Myocyte (in vitro differentiated cells): ENCODE measurements around the gene SLC25A6. TPM values are rescaled to one million over a fixed set of nuclear protein-coding genes. Genes with fewer than 3 reads are reported as not detected.
"Not testable (repeated sequence)": the region's sequence is repeated elsewhere in the genome, so short reads cannot be mapped to it uniquely, and the experiment has no call there.

ENCODE experiments used
- DNase-seq: peaks from one replicate; pipeline ENCODE4 v3.0.0-alpha.2; 2012; ENCODE audit warnings: low read depth
- polyA plus RNA-seq: library from polyadenylated mRNA; unstranded; fragments of >200 nt; gene quantifications from one replicate; pipeline ENCODE4 v1.2.1, GENCODE V29; 2012; ENCODE audit warnings: missing spikeins
- total RNA-seq: library from RNA; depleted of rRNA; stranded (reverse); fragments of >200 nt; gene quantifications from 2 replicates; pipeline ENCODE4 v1.2.3, GENCODE V29; 2014

SLC25A6 gene
- 219 and 244 TPM in 2 replicates for total RNA-seq
- polyA plus RNA-seq, result 355 TPM

- DNase-seq, result peak; percentile 98
Observed at GRCh38 chrX:1391707-1392375, at the start of gene SLC25A6. TSS of gene SLC25A6 (minus strand) at chrX:1392113. CDS start at chrX:1392009, 104 bp downstream.

- DNase-seq, result no peak
Observed at GRCh38 chrX:1440506-1440905, 48.6 kb upstream of the SLC25A6 start.

- DNase-seq, result no peak
Observed at GRCh38 chrX:1435241-1435895, 43.5 kb upstream of the SLC25A6 start.

- no peak for DNase-seq
Observed at GRCh38 chrX:1434871-1435240, 42.9 kb upstream of the SLC25A6 start.

GRCh38 chrX:1433646-1434357 lies 41.9 kb upstream of the SLC25A6 start:
- DNase-seq, result no peak

- DNase-seq, result no peak
Observed at GRCh38 chrX:1430451-1430850, 38.5 kb upstream of the SLC25A6 start.

GRCh38 chrX:1427756-1428155 lies 35.8 kb upstream of the SLC25A6 start:
- no peak for DNase-seq

- DNase-seq, result not testable (repeated sequence)
Observed at GRCh38 chrX:1426321-1426720, 34.4 kb upstream of the SLC25A6 start.

GRCh38 chrX:1425381-1425780 lies 33.5 kb upstream of the SLC25A6 start:
- DNase-seq, result no peak

GRCh38 chrX:1424147-1424851 lies 32.4 kb upstream of the SLC25A6 start:
- DNase-seq, result no peak

GRCh38 chrX:1423215-1423614 lies 31.3 kb upstream of the SLC25A6 start:
- DNase-seq, result no peak

- DNase-seq, result no peak
Observed at GRCh38 chrX:1422135-1422465, 30.2 kb upstream of the SLC25A6 start.

GRCh38 chrX:1421433-1422134 lies 29.7 kb upstream of the SLC25A6 start:
- peak; percentile 66 for DNase-seq

GRCh38 chrX:1420371-1420770 lies 28.5 kb upstream of the SLC25A6 start:
- DNase-seq, result no peak

GRCh38 chrX:1419545-1420355 lies 27.8 kb upstream of the SLC25A6 start:
- DNase-seq, result no peak

- no peak for DNase-seq
Observed at GRCh38 chrX:1418901-1419544, 27.1 kb upstream of the SLC25A6 start.

GRCh38 chrX:1417921-1418771 lies 26.2 kb upstream of the SLC25A6 start:
- no peak for DNase-seq

GRCh38 chrX:1416965-1417760 lies 25.2 kb upstream of the SLC25A6 start:
- DNase-seq, result no peak
